Cardiac fibroblast (primary cell): ENCODE measurements around the gene DEFB113.
"Not testable (repeated sequence)": the region's sequence is repeated elsewhere in the genome, so short reads cannot be mapped to it uniquely, and the experiment has no call there.

Source experiments
- DNase-seq, 2 donors: peaks; one replicate each; pipeline versions ENCODE4 v3.0.0 to v3.0.0-alpha.2; 2010; ENCODE audit warnings: low read depth in 2 of 2
- H3K4me3 ChIP-seq, 2 donors: replicated peaks in 1 of 2; 1 replicate in 1 of 2; 2 replicates in 1 of 2; pipeline ENCODE4 v1.5.1; 2011; ENCODE audit warnings: low read depth in 2 of 2, low read length in 2 of 2, mild to moderate bottlenecking in 2 of 2, moderate library complexity in 1 of 2
- CTCF ChIP-seq: IDR thresholded peaks from one replicate; pipeline ENCODE4 v1.5.1; 2011; ENCODE audit warnings: low read depth, mild to moderate bottlenecking, low read length, inconsistent platforms

DEFB113 gene

GRCh38 chr6:49958180-49958579 is 11.2 kb downstream of the DEFB113 start:
- H3K4me3 ChIP-seq = no peak overlapping the region
- no peak for TF ChIP-seq CTCF
- DNase-seq = no peak

GRCh38 chr6:49955847-49956246 is 13.6 kb downstream of the DEFB113 start:
- TF ChIP-seq CTCF = no peak
- H3K4me3 ChIP-seq = no peak overlapping the region
- no peak for DNase-seq

- no peak for TF ChIP-seq CTCF
- H3K4me3 ChIP-seq = no peak overlapping the region
- DNase-seq = no peak
Observed at GRCh38 chr6:49951926-49952325, 17.5 kb downstream of the DEFB113 start.

- no peak for DNase-seq
- no peak for TF ChIP-seq CTCF
- no peak overlapping the region for H3K4me3 ChIP-seq
Observed at GRCh38 chr6:49950415-49950751, 19.0 kb downstream of the DEFB113 start.

- DNase-seq = no peak
- no peak for TF ChIP-seq CTCF
- no peak overlapping the region for H3K4me3 ChIP-seq
Observed at GRCh38 chr6:49949062-49949461, 20.4 kb downstream of the DEFB113 start.

- no peak for TF ChIP-seq CTCF
- no peak overlapping the region for H3K4me3 ChIP-seq
- no peak for DNase-seq
Observed at GRCh38 chr6:49946835-49947234, 22.6 kb downstream of the DEFB113 start.

GRCh38 chr6:49944068-49944467 is 25.4 kb downstream of the DEFB113 start:
- not testable (repeated sequence) for H3K4me3 ChIP-seq, DNase-seq
